Psoas muscle (tissue), 8 donors: Measurements from ENCODE around the gene CNNM3. TPM values are rescaled to one million over a fixed set of nuclear protein-coding genes. Genes with fewer than 3 reads are reported as not detected.

ENCODE experiments used
- ATAC-seq, 4 donors: fragments of 200-7000 bp; cut with Tn5 transposase; one replicate each; pipeline ENCODE4 v1.9.1; 2020; ENCODE audit warnings: moderate library complexity in 3 of 4, mild to moderate bottlenecking in 2 of 4
- DNase-seq, 2 donors: peaks; one replicate each; pipeline ENCODE4 v3.0.0-alpha.2; 2020
- H3K27ac ChIP-seq: fragments of 200-600 bp; one replicate; pipeline ENCODE4 v1.8.0; 2022
- H3K27me3 ChIP-seq, 3 donors: fragments of 200-600 bp in 1 of 3; one replicate each; pipeline versions ENCODE4 v1.6.1 to v1.8.0; 2013 to 2022; ENCODE audit warnings: low read length in 2 of 3, mild to moderate bottlenecking in 2 of 3, moderate library complexity in 1 of 3; ENCODE audit not compliant: insufficient read depth in 3 of 3
- H3K36me3 ChIP-seq, 2 donors: fragments of 200-600 bp in 1 of 2; one replicate each; pipeline versions ENCODE4 v1.6.1 to v1.8.0; 2013 to 2022; ENCODE audit warnings: low read depth in 1 of 2, mild to moderate bottlenecking in 1 of 2, moderate library complexity in 1 of 2; ENCODE audit not compliant: insufficient read depth in 1 of 2
- H3K4me1 ChIP-seq: fragments of 200-600 bp; one replicate; pipeline ENCODE4 v1.8.0; 2022
- H3K4me3 ChIP-seq: fragments of 200-600 bp; one replicate; pipeline ENCODE4 v1.8.0; 2022; ENCODE audit warnings: mild to moderate bottlenecking
- H3K9me3 ChIP-seq: fragments of 200-600 bp; one replicate; pipeline ENCODE4 v1.8.0; 2022
- WGBS, 3 donors: extraction: QIAGEN DNeasy Blood & Tissue Kit; methylation state at CpG; one replicate each; pipeline versions ENCODE4 v1.1.6 to v1.1.7; 2013; 5-methylcytosine and 5-hydroxymethylcytosine counted together
- intact Hi-C, 2 donors: fragments of 100-400 bp; cut with DNase I; formaldehyde crosslinking; loops; one replicate each; pipeline versions ENCODE4 v1.11.0 to v1.14.2; 2022
- polyA plus RNA-seq, 3 donors: library from polyadenylated mRNA; stranded (reverse); fragments of 200-250 nt; gene quantifications; one replicate each; pipeline ENCODE4 v1.2.3, GENCODE V29; 2013
- total RNA-seq, 4 donors: library from RNA; stranded (reverse); fragmentation: NEBNext Ultra II Directional in 2 of 4; extraction: Animal tissue kit (Norgen Biotek cat#: 25700) in 2 of 4; gene quantifications; one replicate each; pipeline versions ENCODE4 v1.2.1 to v1.2.4, GENCODE V29; 2021 to 2023
- TF ChIP-seq, protein P1 (sequence below): fragments of 200-600 bp; IDR thresholded peaks from one replicate; pipeline ENCODE4 v1.8.0; 2022; ENCODE audit warnings: antibody characterized with exemption
- donor health status: healthy with polysubstance abuse.
- donor health status: DM: no; HTN: no; CAD: no; lungs with moderate emphysema.
- donor health status: Bipolar disorder and iron deficiency.
- donor health status: healthy.
- donor health status: DM: yes; HTN: yes; CAD: no.
- donor health status: DM: no; HTN: no; CAD: no.
- donor health status: DM: no; HTN: no; CAD: no.
- donor health status: DM: yes; HTN: yes; CAD: no.

The CNNM3 gene
- total and polyA plus RNA-seq, 7 donors = 4.2 to 12.6 (median 7.7) TPM

DNA sequence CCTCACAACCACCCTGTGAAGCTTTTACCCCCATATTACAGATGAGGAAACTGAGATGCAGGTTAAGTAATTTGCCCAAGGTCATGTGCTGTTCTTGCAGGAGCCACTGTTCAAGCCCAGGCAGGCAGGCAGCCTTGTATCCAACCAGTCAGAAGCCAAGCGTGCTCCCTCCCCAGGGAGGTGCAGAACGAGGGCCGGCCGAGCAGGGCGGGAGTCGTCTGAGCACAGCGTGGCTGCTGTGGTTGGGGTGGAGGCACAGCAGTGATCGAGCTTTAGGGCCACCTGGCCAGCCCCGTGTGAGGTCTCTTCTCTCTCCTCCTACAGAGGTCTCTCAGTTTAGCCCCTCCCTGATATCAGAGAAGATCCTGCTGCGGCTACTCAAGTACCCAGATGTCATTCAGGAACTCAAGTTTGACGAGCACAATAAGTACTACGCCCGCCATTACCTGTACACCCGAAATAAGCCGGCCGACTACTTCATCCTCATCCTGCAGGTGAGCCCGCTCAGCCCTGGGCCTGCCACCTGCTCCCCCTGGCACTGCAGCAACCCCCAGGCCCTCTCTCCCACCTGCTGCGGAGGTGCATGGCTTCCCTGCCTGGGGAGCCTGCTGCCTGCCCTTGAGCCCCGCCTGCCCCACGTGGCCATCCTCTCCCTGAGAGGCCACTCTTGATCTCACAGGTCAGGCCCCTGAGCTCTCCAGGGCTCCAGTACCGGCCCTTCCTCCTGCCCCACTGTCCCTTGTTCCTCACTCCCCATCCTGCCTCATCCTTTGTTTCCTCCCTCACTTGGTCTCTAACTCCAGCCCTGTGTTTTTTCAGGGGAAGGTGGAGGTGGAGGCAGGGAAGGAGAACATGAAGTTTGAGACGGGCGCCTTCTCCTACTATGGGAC, 17.1 kb upstream of the CNNM3 start:
- H3K9me3 ChIP-seq = no peaks in the 10 kb centered on the region
- H3K27ac ChIP-seq = no peak overlapping the region
- peaks cover 0 to 57% of the 10 kb centered on the region in 2 donors for H3K36me3 ChIP-seq
- H3K4me1 ChIP-seq = peaks cover 10% of the 10 kb centered on the region
- WGBS, 3 donors = 83 to 86% (median 83%) methylated on average over 21 to 23 of the region's 23 CpGs
- TF ChIP-seq, protein P1, sequence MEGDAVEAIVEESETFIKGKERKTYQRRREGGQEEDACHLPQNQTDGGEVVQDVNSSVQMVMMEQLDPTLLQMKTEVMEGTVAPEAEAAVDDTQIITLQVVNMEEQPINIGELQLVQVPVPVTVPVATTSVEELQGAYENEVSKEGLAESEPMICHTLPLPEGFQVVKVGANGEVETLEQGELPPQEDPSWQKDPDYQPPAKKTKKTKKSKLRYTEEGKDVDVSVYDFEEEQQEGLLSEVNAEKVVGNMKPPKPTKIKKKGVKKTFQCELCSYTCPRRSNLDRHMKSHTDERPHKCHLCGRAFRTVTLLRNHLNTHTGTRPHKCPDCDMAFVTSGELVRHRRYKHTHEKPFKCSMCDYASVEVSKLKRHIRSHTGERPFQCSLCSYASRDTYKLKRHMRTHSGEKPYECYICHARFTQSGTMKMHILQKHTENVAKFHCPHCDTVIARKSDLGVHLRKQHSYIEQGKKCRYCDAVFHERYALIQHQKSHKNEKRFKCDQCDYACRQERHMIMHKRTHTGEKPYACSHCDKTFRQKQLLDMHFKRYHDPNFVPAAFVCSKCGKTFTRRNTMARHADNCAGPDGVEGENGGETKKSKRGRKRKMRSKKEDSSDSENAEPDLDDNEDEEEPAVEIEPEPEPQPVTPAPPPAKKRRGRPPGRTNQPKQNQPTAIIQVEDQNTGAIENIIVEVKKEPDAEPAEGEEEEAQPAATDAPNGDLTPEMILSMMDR = no peak
- ATAC-seq = no peak
- intact Hi-C loops = no loop called here
- H3K4me3 ChIP-seq = no peak overlapping the region
- peak in 1 of 2 donors; percentile 39 for DNase-seq
- no peaks in the 10 kb centered on the region for H3K27me3 ChIP-seq

DNA sequence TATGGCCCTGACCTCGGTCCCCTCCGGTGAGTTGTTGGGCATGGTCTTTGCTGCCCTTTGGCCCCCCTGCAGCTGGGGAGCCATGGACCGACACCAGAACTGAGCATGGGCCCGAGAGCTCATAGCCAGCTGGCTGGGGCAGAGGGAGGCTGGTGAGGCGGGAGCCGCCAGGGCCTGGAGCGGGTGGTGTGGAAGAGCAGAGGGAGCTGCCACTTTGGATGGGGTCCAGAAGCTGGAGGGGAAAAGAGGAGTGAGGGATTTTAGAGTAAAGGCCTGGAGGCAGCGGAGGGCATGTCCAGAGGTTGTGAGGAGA, 16.5 kb upstream of the CNNM3 start:
- intact Hi-C loops = no loop called here
- no peaks in the 10 kb centered on the region for H3K27me3 ChIP-seq
- no peak overlapping the region for H3K4me3 ChIP-seq
- DNase-seq = peak in 1 of 2 donors; percentile 28
- no peaks in the 10 kb centered on the region for H3K9me3 ChIP-seq
- peaks cover 0 to 59% of the 10 kb centered on the region in 2 donors for H3K36me3 ChIP-seq
- peak overlapping the region; percentile 80 for H3K27ac ChIP-seq
- H3K4me1 ChIP-seq = peaks cover 8% of the 10 kb centered on the region
- 60 to 80% (median 65%) methylated on average over 8 of the region's 8 CpGs for WGBS, 3 donors
- ATAC-seq = no peak
- TF ChIP-seq, protein P1 = no peak

DNA sequence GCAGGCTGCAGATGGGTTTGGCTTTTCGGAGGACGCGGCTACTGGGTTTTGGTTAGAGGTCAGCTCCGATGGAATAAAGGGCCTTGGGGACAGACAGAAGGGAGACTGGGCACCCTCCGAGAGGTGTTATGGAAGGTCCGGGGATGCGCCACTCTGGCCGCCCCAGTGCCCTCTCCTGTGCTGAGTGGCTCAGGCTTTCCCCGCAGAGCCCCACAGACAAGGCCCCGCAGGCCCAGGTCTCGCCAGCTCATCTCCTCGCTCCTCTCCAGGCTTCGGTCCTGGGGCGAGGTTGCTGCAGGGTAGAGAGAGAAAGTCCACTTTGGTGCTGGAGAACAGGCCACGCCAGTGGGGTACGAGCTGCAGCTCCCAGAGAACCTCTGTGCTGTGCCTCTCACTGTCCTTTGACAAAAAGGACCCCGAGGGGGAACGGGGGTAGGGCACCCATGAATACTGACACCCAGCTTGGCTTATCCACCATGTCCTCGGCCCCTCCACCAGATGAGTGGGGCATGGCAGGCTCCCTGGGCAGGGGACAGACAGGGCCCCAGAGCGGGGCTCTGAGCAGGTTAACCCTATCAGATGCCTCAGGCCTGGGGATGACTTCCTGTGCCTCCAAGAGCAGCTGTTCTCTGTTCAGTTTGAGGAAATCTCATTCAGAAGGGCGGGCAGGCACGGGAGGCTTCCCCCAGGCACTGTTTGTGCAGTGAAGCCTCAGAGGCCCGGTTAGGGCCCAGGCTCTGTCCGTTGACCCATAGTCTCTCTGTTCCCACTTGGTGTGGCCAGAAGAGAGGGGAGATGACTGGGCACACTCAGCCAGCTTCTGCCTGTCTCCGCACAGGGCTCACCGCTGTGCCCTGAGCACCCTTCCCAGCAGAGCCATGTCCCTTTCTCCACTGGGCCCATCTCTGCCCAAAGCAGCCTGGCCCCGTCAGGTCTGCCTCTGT, 15.7 kb upstream of the CNNM3 start:
- WGBS, 3 donors = 81 to 88% (median 85%) methylated on average over 27 of the region's 27 CpGs
- intact Hi-C loops = loop anchor here (2.0 to 5.0 kb wide), 2 partner anchors 38 to 63 kb away; no protein-coding TSS in a partner anchor
- Histone ChIP-seq H3K36me3 (peaks cover 0 to 64% of the 10 kb centered on the region in 2 donors), H3K27ac (peak overlapping the region; percentile 80), H3K9me3 (no peaks in the 10 kb centered on the region), H3K27me3 (no peaks in the 10 kb centered on the region), H3K4me1 (peaks cover 8% of the 10 kb centered on the region), H3K4me3 (no peak overlapping the region)
- TF ChIP-seq, protein P1 = no peak
- peak in 3 of 4 donors; percentile 5 to 30 (median 6) for ATAC-seq
- peak in 1 of 2 donors; percentile 44 for DNase-seq

DNA sequence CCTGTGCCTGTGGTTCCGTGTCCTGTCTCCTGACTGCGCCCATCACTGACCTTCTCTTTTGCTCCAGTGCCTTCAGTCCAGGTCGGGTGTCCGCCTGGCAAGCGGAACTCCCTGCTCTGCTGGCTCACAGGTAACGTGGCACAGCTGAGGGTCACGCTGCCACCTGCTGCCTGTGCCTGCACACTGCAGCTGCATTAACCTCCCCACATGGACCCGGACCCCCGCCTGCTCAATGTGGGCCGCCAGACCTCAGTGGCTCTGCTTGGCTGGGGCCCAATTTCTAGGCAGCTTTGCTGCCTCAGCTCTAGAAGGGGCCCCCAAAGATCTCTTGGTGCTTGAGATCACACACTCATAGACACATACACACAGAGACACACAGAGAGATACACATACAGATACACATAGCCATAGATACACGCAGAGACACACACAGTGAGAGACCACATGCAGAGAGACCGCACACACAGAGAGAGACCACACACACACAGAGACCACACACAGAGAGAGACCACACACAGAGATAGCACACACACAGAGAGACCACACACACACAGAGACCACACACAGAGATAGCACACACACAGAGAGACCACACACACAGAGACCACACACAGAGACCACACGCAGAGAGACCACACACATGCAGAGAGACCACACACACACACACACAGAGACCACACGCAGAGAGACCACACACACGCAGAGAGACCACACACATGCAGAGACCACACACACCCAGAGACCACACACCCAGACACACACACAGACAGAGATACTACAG, 14.9 kb upstream of the CNNM3 start:
- H3K9me3 ChIP-seq = no peaks in the 10 kb centered on the region
- peak overlapping the region; percentile 80 for H3K27ac ChIP-seq
- no peak overlapping the region for H3K4me3 ChIP-seq
- H3K36me3 ChIP-seq = peaks cover 0 to 64% of the 10 kb centered on the region in 2 donors
- ATAC-seq (peak; percentile 97 to 99 (median 98)), DNase-seq (peak; percentile 77 to 92)
- peaks cover 8% of the 10 kb centered on the region for H3K4me1 ChIP-seq
- TF ChIP-seq, protein P1 = peak; percentile 84
- intact Hi-C loops = loop anchor here (2.0 to 5.0 kb wide), 2 partner anchors 38 to 64 kb away; no protein-coding TSS in a partner anchor
- H3K27me3 ChIP-seq = no peaks in the 10 kb centered on the region
- 38 to 44% (median 39%) methylated on average over 15 of the region's 15 CpGs for WGBS, 3 donors
